ENCODE results near the gene ERGIC3. TPM values are rescaled to one million over a fixed set of nuclear protein-coding genes. Genes with fewer than 3 reads are reported as not detected.

Gene ERGIC3
- total RNA-seq, 1 experiment from 2014 or later, result 270 TPM

DNA sequence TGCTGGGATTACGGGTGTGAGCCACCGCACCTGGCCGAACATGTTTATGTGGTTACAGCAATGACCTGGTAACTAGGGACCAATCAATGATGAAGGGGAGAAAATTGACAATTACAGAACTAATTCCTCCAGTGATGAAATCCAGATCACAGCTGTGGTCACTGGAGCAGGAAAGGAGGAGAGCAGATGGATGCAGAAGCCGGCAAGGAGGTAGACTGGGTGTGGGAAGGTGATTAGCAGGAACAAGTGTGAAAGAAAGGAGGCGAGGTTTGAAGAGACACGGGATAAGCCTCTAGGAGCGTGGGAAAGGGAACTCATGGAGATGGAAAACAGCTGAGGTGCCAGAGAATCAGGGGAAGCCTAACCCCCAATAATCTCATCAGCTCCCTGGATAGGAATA, 56.6 kb downstream of the ERGIC3 start:
- no peak for DNase-seq (ENCODE audit: low read depth)

DNA sequence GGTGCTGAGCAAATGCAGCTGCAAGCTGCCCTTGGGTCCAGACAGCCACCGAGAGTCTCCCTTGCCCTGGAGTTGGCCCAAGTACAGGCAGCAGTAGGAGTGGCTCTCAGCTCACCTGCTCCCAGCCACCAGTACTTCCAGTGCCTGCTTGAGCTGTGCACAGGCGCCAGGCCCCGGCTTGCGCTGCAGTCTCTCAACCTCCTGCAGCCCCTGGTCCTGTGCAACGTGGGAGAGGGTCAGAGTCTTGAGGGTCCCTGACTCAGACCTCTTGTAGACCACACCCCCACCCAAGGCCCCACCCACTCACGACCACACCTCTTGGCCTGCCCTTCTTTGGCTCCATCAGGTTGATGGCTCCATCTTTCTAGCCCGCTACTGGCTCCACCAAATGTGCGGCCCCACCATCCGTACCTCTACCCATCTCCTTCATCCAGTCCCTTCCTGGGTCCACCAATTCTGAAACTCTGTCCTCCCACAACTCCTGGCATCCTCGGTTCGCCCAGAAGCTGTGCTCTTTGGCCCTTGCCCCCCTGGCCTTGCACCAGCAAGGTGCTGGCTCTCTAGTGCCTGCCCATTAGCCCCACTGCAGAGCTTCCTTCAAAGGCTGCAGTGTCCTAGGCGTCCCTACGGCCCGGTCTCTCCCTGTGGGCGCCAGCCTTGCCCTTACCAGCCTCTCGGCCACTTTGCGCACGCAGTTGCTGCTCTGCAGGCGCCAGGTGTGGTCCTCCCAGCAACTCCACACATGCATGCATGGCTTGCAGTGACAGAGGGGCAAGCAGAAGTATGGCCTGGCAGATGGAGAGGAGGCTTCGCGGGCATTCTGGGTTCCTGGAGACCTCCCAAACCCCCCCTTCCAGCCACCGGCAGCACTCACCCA, 57.3 kb downstream of the ERGIC3 start:
- no peak for DNase-seq (ENCODE audit: low read depth)

DNA sequence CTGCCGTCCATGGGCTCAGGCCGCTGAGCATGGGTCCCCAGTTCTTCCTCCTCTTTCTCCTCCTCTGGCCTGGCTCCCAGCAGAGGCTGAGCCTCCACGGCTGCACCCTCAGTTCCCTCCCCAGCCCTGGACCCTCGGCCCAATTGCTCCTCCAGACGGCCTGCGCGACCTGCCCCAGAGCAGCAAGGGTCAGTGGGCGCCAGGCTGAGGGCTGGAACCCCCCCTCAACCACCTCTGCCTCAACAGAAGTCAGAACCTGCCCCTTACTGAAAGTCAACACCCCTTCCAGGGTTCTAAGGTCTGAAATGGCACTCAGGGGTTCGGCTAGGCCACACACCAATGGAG, 57.9 kb downstream of the ERGIC3 start:
- no peak for DNase-seq (ENCODE audit: low read depth)

DNA sequence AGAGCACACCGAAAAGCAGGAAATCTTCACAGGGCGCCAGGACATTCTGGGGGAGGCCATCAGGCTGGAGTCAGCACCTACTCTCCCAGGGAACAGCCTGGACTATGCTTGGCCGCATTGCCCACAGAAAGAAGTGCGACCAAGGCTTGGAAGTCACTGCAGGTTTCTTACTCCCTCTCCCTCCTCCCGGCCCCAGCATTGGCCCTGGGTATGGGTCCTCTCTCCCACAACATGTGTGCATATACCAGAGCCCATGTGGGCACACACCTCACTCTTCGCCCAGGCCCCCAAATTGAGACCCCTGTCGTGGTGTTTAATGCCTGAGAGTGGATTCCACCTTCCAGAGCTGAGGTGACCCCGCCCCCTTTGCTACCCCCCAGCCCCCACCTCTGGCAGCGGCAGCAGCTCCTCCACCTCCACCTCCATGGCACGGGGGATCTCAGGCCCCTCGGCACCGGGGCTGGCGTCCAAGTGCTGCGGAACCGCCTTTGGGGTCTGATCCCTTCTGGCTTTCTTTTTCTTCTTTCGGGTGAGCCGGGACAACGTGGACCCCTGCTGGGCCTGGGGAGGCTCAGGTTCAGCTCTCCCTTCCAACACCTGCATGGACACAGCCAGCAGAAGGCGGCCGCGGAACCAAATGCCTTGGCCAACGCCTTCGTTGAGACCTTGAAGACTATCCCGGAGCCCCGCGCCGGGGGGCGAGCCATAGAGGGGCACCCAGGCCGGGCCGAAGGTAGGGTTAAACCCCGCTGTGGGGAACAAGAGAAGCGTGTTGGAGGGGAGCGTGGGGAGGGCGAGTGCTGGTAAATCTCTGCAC, 58.5 kb downstream of the ERGIC3 start:
- no peak for DNase-seq (ENCODE audit: low read depth)

DNA sequence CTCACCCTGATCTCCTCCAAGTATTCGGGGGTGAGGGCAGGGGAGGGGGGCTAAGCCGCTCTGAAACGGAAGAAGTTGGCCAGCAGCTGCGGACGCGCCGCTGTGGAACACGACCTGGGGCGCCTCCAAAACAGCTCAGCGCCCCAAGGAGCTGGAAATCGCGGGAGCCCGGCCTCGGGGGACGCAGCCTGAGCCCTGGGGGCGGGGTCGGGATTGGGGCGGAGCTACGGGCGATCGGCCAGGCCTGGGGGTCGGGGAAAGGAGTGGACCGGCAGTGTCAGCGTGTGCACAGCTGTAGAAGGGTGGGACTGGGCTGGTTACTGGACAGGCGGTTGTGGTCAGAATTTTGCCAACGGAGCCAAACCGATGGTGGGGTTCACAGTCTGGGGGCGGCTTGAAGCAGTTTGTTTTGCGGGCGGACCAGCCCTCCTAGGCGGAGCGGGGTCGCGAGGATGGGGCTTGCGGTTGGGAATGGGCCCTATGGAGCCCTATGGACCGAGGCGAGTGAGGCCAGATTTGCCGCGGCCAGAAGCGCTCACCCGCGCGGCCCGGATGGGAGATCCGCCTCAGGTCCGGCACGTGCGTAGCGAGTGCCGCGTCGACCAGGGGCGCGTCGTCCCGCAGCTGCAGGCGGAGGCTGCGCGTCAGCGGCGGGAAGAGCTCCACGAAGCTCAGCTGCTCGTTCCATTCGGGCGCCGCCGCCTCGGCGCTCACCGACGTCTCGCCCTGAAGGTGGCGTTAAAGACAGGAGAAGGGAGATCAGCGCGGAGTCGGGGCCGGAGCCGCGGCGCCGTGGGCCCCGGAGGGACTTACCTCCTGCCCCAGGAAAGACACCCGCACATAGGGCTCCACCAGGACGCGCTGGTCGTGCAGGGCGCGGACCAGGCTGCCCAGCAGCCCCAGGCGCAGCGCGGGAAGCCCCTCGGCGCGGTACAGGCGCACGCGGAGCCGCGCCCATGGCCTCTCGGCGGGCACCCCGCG, 59.4 kb downstream of the ERGIC3 start:
- peak; percentile 55 for DNase-seq (ENCODE audit: low read depth)

DNA sequence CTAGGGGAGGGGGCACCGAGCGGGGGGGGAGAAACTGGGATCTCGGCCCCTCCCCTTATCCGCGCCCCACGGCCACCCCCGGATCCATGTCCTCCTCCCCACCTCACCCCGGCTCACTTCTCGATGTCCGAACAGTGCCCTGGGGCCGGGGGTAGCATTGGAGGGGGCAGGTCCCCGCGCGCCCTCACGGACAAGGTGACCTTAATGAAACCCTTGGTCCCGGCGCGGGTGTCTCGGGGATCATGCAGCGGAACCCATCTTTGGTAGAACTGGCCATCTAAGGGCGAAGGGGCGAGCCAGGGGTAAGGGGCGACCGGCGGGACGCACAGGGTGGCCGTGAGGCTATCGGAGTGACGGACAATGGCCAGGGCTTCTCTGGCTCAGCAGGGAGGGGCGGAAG, 60.1 kb downstream of the ERGIC3 start:
- no peak for DNase-seq (ENCODE audit: low read depth)

DNA sequence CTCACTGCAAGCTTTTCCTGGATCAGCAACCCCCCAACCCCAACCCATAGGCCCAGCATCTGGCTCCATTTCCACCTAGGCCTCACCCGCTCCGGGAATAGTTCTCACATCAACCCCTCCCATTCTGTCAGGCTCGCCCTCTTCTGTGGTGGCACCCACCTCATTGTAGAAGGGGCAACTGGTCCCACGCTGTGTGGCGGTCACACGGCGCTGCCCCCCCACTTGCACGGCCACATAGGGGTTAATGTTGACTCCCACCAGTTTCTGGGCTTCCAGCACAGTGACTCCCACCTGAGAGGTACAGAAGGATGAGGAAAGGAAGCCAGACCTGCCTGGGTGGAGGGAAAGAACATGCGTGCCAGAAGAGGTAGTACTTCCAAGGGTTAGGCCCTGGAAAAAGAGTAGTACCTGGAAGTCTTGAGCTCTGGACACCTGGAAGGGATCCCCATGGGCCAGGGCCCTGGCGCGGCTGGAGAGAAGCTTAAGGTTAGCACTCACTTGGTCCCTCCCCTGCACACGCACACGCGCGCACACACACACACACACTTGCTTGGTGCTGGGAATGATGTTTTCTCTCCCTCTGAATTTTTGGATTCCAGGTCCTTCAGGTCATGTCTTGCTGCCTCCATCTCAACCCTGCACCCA, 61.1 kb downstream of the ERGIC3 start:
- no peak for DNase-seq (ENCODE audit: low read depth)

DNA sequence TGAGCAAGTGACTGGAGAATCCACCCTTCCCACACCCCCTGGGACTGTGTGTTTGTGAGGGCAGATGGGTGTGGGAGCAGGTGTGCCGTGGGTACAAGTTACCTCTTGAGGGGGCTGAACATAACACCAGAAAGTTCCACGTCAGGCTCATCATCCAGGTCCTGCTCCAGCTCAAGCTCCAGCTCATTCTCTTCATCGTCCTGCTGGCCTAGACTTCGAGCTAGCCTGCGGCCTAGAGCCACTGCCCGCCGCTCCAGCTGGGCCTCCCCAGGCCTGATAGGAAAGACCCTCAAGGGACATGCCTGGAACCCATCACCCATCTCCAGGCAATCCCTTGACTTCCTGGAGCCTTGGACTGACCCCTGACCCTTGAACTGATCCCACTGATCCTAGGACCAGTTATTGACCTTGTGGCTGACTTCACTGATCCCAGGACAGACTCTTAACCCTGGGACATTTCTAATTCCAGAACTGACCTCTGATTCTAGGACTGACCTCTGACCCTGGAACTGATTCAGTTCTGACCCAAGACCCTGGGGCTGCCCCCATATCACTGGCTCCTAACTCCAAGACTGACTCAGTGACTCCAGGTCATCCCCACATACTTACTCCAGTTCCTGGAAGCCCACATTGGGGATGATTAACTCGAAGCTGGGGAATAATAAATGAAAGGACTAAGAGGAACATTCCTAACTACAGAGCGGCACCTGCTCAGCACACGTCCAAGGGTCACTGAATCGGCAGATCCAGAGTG, 62.0 kb downstream of the ERGIC3 start:
- no peak for DNase-seq (ENCODE audit: low read depth)

DNA sequence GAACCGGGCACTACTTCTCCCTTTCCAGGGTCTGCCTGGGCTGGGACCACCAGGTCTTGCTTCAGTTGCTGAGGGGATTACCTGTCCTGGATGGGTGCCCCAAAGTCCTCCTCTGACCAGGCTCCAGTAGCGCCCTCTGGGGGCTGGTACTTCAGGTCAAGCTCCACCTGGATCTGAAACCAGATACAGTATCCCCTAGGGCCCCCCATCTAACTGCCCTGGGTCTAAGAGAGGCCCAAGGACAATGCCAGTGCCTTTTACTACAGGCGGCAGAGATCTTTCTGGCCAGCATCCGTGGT, 62.5 kb downstream of the ERGIC3 start:
- DNase-seq (ENCODE audit: low read depth), result no peak

DNA sequence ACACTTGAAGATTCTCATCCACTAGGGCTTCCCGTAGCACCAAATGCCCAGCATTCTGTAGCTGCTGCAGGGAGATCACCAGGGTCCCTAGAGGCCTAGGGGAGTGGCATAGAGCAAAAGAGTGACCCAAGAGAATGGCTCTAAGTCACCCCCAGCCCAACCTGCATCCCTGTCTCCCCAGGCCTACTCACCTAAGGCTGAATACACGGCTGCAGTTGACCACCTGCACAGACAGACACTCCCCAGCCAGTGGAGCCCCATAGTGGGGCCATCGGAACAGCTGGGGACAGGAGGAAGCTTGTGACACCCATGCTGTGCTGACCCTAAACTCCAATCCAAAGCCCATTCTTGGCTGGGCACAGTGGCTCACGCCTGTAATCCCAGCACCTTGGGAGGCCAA, 64.2 kb downstream of the ERGIC3 start:
- DNase-seq (ENCODE audit: low read depth), result no peak

Other genes with a start within 250 kb of the ERGIC3 start
- not detected in 2 replicates for gene FAM83C, start 249.7 kb upstream of the ERGIC3 start, total RNA-seq (2014; rRNA removed)
- 50.8 and 61.2 TPM in 2 replicates for gene UQCC1, start 130.1 kb upstream of the ERGIC3 start, total RNA-seq (2014; rRNA removed)
- gene GDF5, start 103.8 kb upstream of the ERGIC3 start, total RNA-seq (2014; rRNA removed), result 2.5 and 3.9 TPM in 2 replicates
- gene CEP250, start 86.5 kb upstream of the ERGIC3 start, total RNA-seq (2014; rRNA removed), result 50.3 and 64.0 TPM in 2 replicates
- not detected in 2 replicates for gene C20orf173, start 12.4 kb upstream of the ERGIC3 start, total RNA-seq (2014; rRNA removed)
- gene SPAG4, start 73.8 kb downstream of the ERGIC3 start, total RNA-seq (2014; rRNA removed), result 12.6 and 13.7 TPM in 2 replicates
- 148 and 168 TPM in 2 replicates for gene CPNE1, start 122.8 kb downstream of the ERGIC3 start, total RNA-seq (2014; rRNA removed)
- 45.7 and 46.2 TPM in 2 replicates for gene RBM12, start 122.8 kb downstream of the ERGIC3 start, total RNA-seq (2014; rRNA removed)
- 23.0 and 32.4 TPM in 2 replicates for gene NFS1, start 157.3 kb downstream of the ERGIC3 start, total RNA-seq (2014; rRNA removed)
- 277 and 325 TPM in 2 replicates for gene ROMO1, start 157.3 kb downstream of the ERGIC3 start, total RNA-seq (2014; rRNA removed)
- 195 and 210 TPM in 2 replicates for gene RBM39, start 200.2 kb downstream of the ERGIC3 start, total RNA-seq (2014; rRNA removed)
- 22.0 and 22.7 TPM in 2 replicates for gene PHF20, start 229.9 kb downstream of the ERGIC3 start, total RNA-seq (2014; rRNA removed)